Activated CD8-positive, alpha-beta T cell treated with anti-CD3 and anti-CD28 coated beads for 36 hours (primary cell): ENCODE results near the gene PAQR6. TPM values are rescaled to one million over a fixed set of nuclear protein-coding genes. Genes with fewer than 3 reads are reported as not detected.

ENCODE experiments used
- ATAC-seq: fragments of 200-7000 bp; cut with Tn5 transposase; one replicate; pipeline ENCODE4 v1.10.0; 2021; ENCODE audit warnings: mild to moderate bottlenecking, moderate library complexity
- CTCF ChIA-PET: fragments of 350-600 bp; sonication (Branson Sonifier 250); formaldehyde crosslinking; loops from one replicate; lab custom pipeline; 2021; ENCODE audit warnings: antibody characterized with exemption; lab: Charles Lee
- POLR2A ChIA-PET: fragments of 350-600 bp; sonication (Branson Sonifier 250); formaldehyde crosslinking; loops from one replicate; lab custom pipeline; 2021; ENCODE audit warnings: antibody characterized with exemption; lab: Charles Lee
- DNase-seq: peaks from one replicate; pipeline ENCODE4 v3.0.0-alpha.2; 2020
- H3K27ac Mint-ChIP-seq: one replicate; pipeline ENCODE4 v1.8.0; 2021; ENCODE audit warnings: mild to moderate bottlenecking, mixed read lengths
- H3K27me3 Mint-ChIP-seq: one replicate; pipeline ENCODE4 v1.8.0; 2021; ENCODE audit warnings: mixed read lengths
- H3K36me3 Mint-ChIP-seq: one replicate; pipeline ENCODE4 v1.8.0; 2021; ENCODE audit warnings: low read depth, mixed read lengths
- H3K4me1 Mint-ChIP-seq: one replicate; pipeline ENCODE4 v1.8.0; 2021; ENCODE audit warnings: low read depth, mixed read lengths
- H3K4me3 Mint-ChIP-seq: one replicate; pipeline ENCODE4 v1.8.0; 2021; ENCODE audit warnings: mild to moderate bottlenecking, moderate library complexity, mixed read lengths
- H3K9me3 Mint-ChIP-seq: one replicate; pipeline ENCODE4 v1.8.0; 2021; ENCODE audit warnings: mixed read lengths
- CTCF ChIP-seq: fragments of 200-600 bp; IDR thresholded peaks from one replicate; pipeline ENCODE4 v1.8.0; 2022; ENCODE audit warnings: antibody characterized with exemption, mild to moderate bottlenecking
- intact Hi-C: fragments of 100-400 bp; cut with micrococcal nuclease; formaldehyde crosslinking; loops from one replicate; pipeline ENCODE4 v1.10.0; 2022
- total RNA-seq, 2 experiments: library from RNA; stranded (reverse); gene quantifications; one replicate each; pipeline ENCODE4 v1.2.3, GENCODE V29; 2021

The PAQR6 gene
- total RNA-seq, 2 experiments from 2014 or later = 4.7 to 5.0 TPM

GRCh38 chr1:156259805-156260204 is 11.9 kb upstream of the PAQR6 start:
- intact Hi-C loops = no loop called here
- peak overlapping the region; percentile 67 for H3K27ac Mint-ChIP-seq
- peaks cover 60% of the 10 kb centered on the region for H3K36me3 Mint-ChIP-seq
- no peak for ATAC-seq
- peaks cover 5% of the 10 kb centered on the region for H3K4me1 Mint-ChIP-seq
- DNase-seq = peak; percentile 31
- H3K27me3 Mint-ChIP-seq = no peaks in the 10 kb centered on the region
- H3K4me3 Mint-ChIP-seq = no peak overlapping the region
- H3K9me3 Mint-ChIP-seq = no peaks in the 10 kb centered on the region
- no peak for TF ChIP-seq CTCF
- ChIA-PET CTCF (interaction anchor here (0.6 to 1.7 kb wide), 7 partner anchors 12 to 113 kb away, joined by 3 to 5 read pairs (median 4); no protein-coding TSS in a partner anchor), POLR2A (interaction anchor here (0.6 to 1.5 kb wide), 5 partner anchors 9 to 48 kb away, joined by 3 to 4 read pairs (median 3); partner anchors contain the start of gene SMG5)

GRCh38 chr1:156258859-156259258 is 11.0 kb upstream of the PAQR6 start:
- intact Hi-C loops = no loop called here
- Mint-ChIP-seq H3K36me3 (peaks cover 59% of the 10 kb centered on the region), H3K4me3 (no peak overlapping the region), H3K27ac (no peak overlapping the region), H3K27me3 (no peaks in the 10 kb centered on the region), H3K9me3 (no peaks in the 10 kb centered on the region), H3K4me1 (peaks cover 3% of the 10 kb centered on the region)
- ATAC-seq = no peak
- ChIA-PET POLR2A (interaction anchor here (1.0 to 1.5 kb wide), 3 partner anchors 13 to 49 kb away, joined by 3 to 4 read pairs (median 3); partner anchors contain the start of gene SMG5), CTCF (interaction anchor here (1.7 kb wide), 1 partner anchor 61 kb away, joined by 5 read pairs; no protein-coding TSS in a partner anchor)
- no peak for TF ChIP-seq CTCF
- no peak for DNase-seq

GRCh38 chr1:156257711-156258110 is 9.9 kb upstream of the PAQR6 start:
- ChIA-PET CTCF (interaction anchor here (0.7 to 1.6 kb wide), 3 partner anchors 25 to 116 kb away, joined by 3 to 4 read pairs (median 4); partner anchors contain the start of gene SMG5), POLR2A (interaction anchor here (0.8 kb wide), 1 partner anchor 14 kb away, joined by 3 read pairs; no protein-coding TSS in a partner anchor)
- no peak overlapping the region for H3K4me3 Mint-ChIP-seq

GRCh38 chr1:156253634-156254033 is 5.8 kb upstream of the PAQR6 start:
- Mint-ChIP-seq H3K4me1 (peaks cover 1% of the 10 kb centered on the region), H3K9me3 (no peaks in the 10 kb centered on the region), H3K27ac (peak overlapping the region; percentile 2), H3K27me3 (no peaks in the 10 kb centered on the region), H3K4me3 (no peak overlapping the region), H3K36me3 (peaks cover 36% of the 10 kb centered on the region)
- ChIA-PET CTCF (interaction anchor here (1.6 kb wide), 1 partner anchor 112 kb away, joined by 3 read pairs; no protein-coding TSS in a partner anchor), POLR2A (interaction anchor here (0.7 to 1.5 kb wide), 4 partner anchors 8 to 30 kb away, joined by 3 to 5 read pairs (median 4); no protein-coding TSS in a partner anchor)
- no peak for TF ChIP-seq CTCF
- ATAC-seq = no peak
- intact Hi-C loops = no loop called here
- DNase-seq = no peak

More at GRCh38 chr1:156257711-156258110, 9.9 kb upstream of the PAQR6 start:
- no peaks in the 10 kb centered on the region for H3K9me3 Mint-ChIP-seq
- intact Hi-C loops = no loop called here
- DNase-seq (no peak), ATAC-seq (no peak)
- TF ChIP-seq CTCF = no peak
- peaks cover 1% of the 10 kb centered on the region for H3K4me1 Mint-ChIP-seq
- H3K27ac Mint-ChIP-seq = peak overlapping the region; percentile 61
- peaks cover 52% of the 10 kb centered on the region for H3K36me3 Mint-ChIP-seq
- no peaks in the 10 kb centered on the region for H3K27me3 Mint-ChIP-seq

- ChIA-PET CTCF (interaction anchor here (1.2 kb wide), 2 partner anchors 12 to 68 kb away, joined by 3 to 6 read pairs; no protein-coding TSS in a partner anchor), POLR2A (interaction anchor here (0.9 to 1.6 kb wide), 4 partner anchors 10 to 26 kb away, joined by 3 to 5 read pairs (median 3); partner anchors contain the start of gene BGLAP)
- ATAC-seq (no peak), DNase-seq (no peak)
- Mint-ChIP-seq H3K27me3 (no peaks in the 10 kb centered on the region), H3K9me3 (no peaks in the 10 kb centered on the region), H3K27ac (no peak overlapping the region), H3K36me3 (peaks cover 20% of the 10 kb centered on the region), H3K4me1 (peaks cover 4% of the 10 kb centered on the region), H3K4me3 (no peak overlapping the region)
- TF ChIP-seq CTCF = no peak
- intact Hi-C loops = no loop called here
Measured at GRCh38 chr1:156251527-156251926, 3.7 kb upstream of the PAQR6 start.
